BE2C (cell line): ENCODE data around the gene EVL.

Source experiments
- DNase-seq: peaks from one replicate; pipeline ENCODE4 v3.0.0-alpha.2; 2020
- H3K27me3 ChIP-seq: fragments of 250-450 bp; sonication (Bioruptor Pico); 2 replicates; pipeline ENCODE4 v1.5.1; 2020; ENCODE audit warnings: mild to moderate bottlenecking
- H3K36me3 ChIP-seq: fragments of 250-450 bp; sonication (Bioruptor Pico); 2 replicates; pipeline ENCODE4 v1.5.1; 2020; ENCODE audit warnings: mild to moderate bottlenecking
- H3K4me1 ChIP-seq: fragments of 250-450 bp; sonication (Bioruptor Pico); 2 replicates; pipeline ENCODE4 v1.5.1; 2020
- H3K4me3 ChIP-seq: 2 replicates; pipeline ENCODE4 v1.5.1; 2011; ENCODE audit warnings: low read depth, low read length
- H3K9me3 ChIP-seq: fragments of 250-450 bp; sonication (Bioruptor Pico); 2 replicates; pipeline ENCODE4 v1.5.1; 2020
- CTCF ChIP-seq: IDR thresholded peaks from 2 replicates; pipeline ENCODE4 v1.5.1; 2012; ENCODE audit warnings: mild to moderate bottlenecking, low read depth, low read length

Gene EVL

DNA sequence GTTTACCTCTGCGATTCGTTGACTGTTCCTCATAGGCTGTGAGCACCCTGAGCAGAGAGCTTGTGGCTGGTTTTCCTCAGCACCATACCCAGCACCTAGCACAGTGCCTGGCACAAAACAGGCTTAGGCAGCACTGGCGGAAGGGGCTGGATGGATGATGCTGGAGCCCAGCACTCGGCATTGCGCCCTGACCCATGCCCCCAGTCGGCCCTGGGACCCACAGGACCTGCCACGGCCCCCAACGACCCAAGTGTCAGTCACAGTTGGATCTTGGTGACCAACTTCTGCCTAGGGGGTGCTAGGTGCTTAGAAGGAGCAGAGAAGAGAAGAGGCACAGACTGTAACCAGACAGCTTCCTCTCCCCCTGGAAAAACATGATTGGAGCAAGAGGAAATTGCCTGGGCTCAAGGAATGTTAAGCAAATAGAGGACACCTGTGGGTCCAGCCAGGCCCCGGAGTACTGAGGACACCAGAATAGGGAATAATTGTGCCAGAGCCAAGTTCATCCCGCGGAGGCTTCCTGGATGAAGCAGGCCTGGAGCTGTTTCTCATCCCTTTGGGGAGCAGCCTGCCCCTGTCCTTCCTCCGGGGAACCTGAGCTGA lies 62.7 kb downstream of the EVL start:
- no peak for DNase-seq
- no peaks in the 10 kb centered on the region for H3K9me3 ChIP-seq
- H3K27me3 ChIP-seq: no peaks in the 10 kb centered on the region
- no peak overlapping the region for H3K4me3 ChIP-seq
- no peak for TF ChIP-seq CTCF
- peaks cover 48% of the 10 kb centered on the region for H3K36me3 ChIP-seq
- peaks cover 18% of the 10 kb centered on the region for H3K4me1 ChIP-seq

GRCh38 chr14:100128688-100129087 lies 63.5 kb downstream of the EVL start:
- H3K27me3 ChIP-seq: no peaks in the 10 kb centered on the region
- no peak for DNase-seq
- TF ChIP-seq CTCF: no peak
- H3K4me3 ChIP-seq: no peak overlapping the region
- peaks cover 21% of the 10 kb centered on the region for H3K4me1 ChIP-seq
- peaks cover 48% of the 10 kb centered on the region for H3K36me3 ChIP-seq
- H3K9me3 ChIP-seq: no peaks in the 10 kb centered on the region

DNA sequence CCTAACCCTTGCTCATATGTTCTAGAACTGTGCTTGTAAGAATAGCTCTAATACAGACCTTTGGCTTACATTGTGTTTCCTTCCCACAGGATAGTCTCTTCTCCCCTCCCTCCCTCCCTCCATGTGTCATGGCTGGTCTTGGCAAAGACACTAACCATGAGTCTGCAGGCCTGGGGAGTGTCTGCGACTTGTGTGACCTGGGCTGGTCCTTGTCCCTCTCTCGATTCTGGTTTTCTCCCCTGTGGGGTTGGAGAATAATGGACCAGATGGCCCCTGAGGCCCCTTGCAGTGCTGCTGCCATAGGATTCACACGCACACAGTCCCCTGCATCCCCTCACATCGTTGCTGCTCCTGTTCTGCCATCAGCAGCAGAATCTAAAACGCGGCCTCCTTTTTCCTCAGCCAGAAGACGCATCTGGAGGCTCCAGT lies 64.0 kb downstream of the EVL start:
- H3K4me3 ChIP-seq: no peak overlapping the region
- peak; percentile 90 for DNase-seq
- TF ChIP-seq CTCF: no peak
- no peaks in the 10 kb centered on the region for H3K27me3 ChIP-seq
- no peaks in the 10 kb centered on the region for H3K9me3 ChIP-seq
- peaks cover 21% of the 10 kb centered on the region for H3K4me1 ChIP-seq
- peaks cover 51% of the 10 kb centered on the region for H3K36me3 ChIP-seq

DNA sequence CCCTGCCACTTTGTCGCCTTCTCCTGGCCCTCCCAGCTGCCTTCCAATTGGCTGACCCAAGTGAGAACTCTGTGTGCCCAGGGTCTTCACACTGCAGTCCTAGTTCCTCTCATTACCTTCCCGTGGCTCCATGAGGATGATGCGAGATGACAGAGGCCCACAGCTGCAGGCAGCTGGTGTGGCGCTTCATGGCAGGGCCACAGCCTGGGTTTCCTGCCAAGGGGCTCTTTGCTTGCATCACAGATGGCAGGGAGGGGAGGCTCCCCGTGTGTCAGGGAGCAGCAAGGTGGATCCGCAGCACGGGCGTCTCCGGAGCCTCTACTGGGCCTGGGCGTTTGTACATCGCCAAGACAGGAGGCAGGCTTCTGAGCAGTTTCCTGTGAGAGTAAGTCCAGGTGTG lies 65.3 kb downstream of the EVL start:
- DNase-seq: no peak
- H3K9me3 ChIP-seq: no peaks in the 10 kb centered on the region
- peaks cover 53% of the 10 kb centered on the region for H3K36me3 ChIP-seq
- no peaks in the 10 kb centered on the region for H3K27me3 ChIP-seq
- no peak for TF ChIP-seq CTCF
- no peak overlapping the region for H3K4me3 ChIP-seq
- H3K4me1 ChIP-seq: peaks cover 21% of the 10 kb centered on the region

- no peaks in the 10 kb centered on the region for H3K27me3 ChIP-seq
- TF ChIP-seq CTCF: no peak
- peaks cover 21% of the 10 kb centered on the region for H3K4me1 ChIP-seq
- H3K4me3 ChIP-seq: no peak overlapping the region
- no peaks in the 10 kb centered on the region for H3K9me3 ChIP-seq
- no peak for DNase-seq
- peaks cover 49% of the 10 kb centered on the region for H3K36me3 ChIP-seq
Measured at GRCh38 chr14:100131181-100131580, 66.0 kb downstream of the EVL start.

GRCh38 chr14:100132161-100132902 lies 67.1 kb downstream of the EVL start:
- Histone ChIP-seq H3K4me1 (peaks cover 21% of the 10 kb centered on the region), H3K9me3 (no peaks in the 10 kb centered on the region), H3K27me3 (no peaks in the 10 kb centered on the region), H3K4me3 (no peak overlapping the region), H3K36me3 (peaks cover 42% of the 10 kb centered on the region)
- DNase-seq: no peak
- TF ChIP-seq CTCF: no peak
